ENCODE data around the gene QSOX2.

The QSOX2 gene

GRCh38 chr9:136262671-136263178 lies 17.1 kb upstream of the QSOX2 start:
- no peaks in the 10 kb centered on the region for H3K9me3 ChIP-seq (ENCODE audit: control extremely low read depth in 1 of 5, control insufficient read depth in 4 of 5, insufficient read depth in 2 of 5, low read depth in 1 of 5, low read length in 4 of 5)
- H3K36me3 ChIP-seq (ENCODE audit: control insufficient read depth in 4 of 4, insufficient read depth in 4 of 4, low read length in 3 of 4) = no peaks in the 10 kb centered on the region
- no peak overlapping the region for H3K4me3 ChIP-seq (ENCODE audit: control insufficient read depth in 1 of 7, extremely low read depth in 1 of 7, insufficient read depth in 4 of 7, low read depth in 2 of 7, low read length in 6 of 7)
- peaks cover 0 to 15% (median 11%) of the 10 kb centered on the region in 4 experiments for H3K4me1 ChIP-seq (ENCODE audit: control extremely low read depth in 1 of 4, control insufficient read depth in 4 of 4, insufficient read depth in 4 of 4, low read length in 3 of 4)
- H3K27ac ChIP-seq (ENCODE audit: insufficient read depth in 1 of 2, low read depth in 1 of 2, low read length in 2 of 2, poor library complexity in 1 of 2, severe bottlenecking in 2 of 2) = no peak overlapping the region
- ChIA-PET POLR2A (no interaction called here), CTCF (interaction anchor here (1.0 to 1.3 kb wide), 2 partner anchors 20 to 36 kb away, joined by 3 to 5 read pairs; no protein-coding TSS in a partner anchor)
- 100% methylated on average over 2 of the region's 6 CpGs for WGBS (ENCODE audit: insufficient coverage)
- no peak for DNase-seq
- no peaks in the 10 kb centered on the region for H3K27me3 ChIP-seq (replicated peaks in 2 of 5; ENCODE audit: control insufficient read depth in 4 of 5, insufficient read depth in 5 of 5, low read length in 4 of 5)

- Histone ChIP-seq H3K4me1 (ENCODE audit: control extremely low read depth in 1 of 4, control insufficient read depth in 4 of 4, insufficient read depth in 4 of 4, low read length in 3 of 4) (peaks cover 0 to 10% (median 7%) of the 10 kb centered on the region in 4 experiments), H3K9me3 (ENCODE audit: control extremely low read depth in 1 of 5, control insufficient read depth in 4 of 5, insufficient read depth in 2 of 5, low read depth in 1 of 5, low read length in 4 of 5) (no peaks in the 10 kb centered on the region), H3K27ac (ENCODE audit: insufficient read depth in 1 of 2, low read depth in 1 of 2, low read length in 2 of 2, poor library complexity in 1 of 2, severe bottlenecking in 2 of 2) (no peak overlapping the region), H3K36me3 (ENCODE audit: control insufficient read depth in 4 of 4, insufficient read depth in 4 of 4, low read length in 3 of 4) (no peaks in the 10 kb centered on the region), H3K27me3 (replicated peaks in 2 of 5; ENCODE audit: control insufficient read depth in 4 of 5, insufficient read depth in 5 of 5, low read length in 4 of 5) (no peaks in the 10 kb centered on the region), H3K4me3 (ENCODE audit: control insufficient read depth in 1 of 7, extremely low read depth in 1 of 7, insufficient read depth in 4 of 7, low read depth in 2 of 7, low read length in 6 of 7) (no peak overlapping the region)
- WGBS (ENCODE audit: insufficient coverage) = 94% methylated on average over 22 of the region's 28 CpGs
- no peak for DNase-seq
- ChIA-PET POLR2A (no interaction called here), CTCF (interaction anchor here (1.2 to 1.6 kb wide), 3 partner anchors 11 to 35 kb away, joined by 3 to 7 read pairs (median 5); no protein-coding TSS in a partner anchor)
Observed at GRCh38 chr9:136261686-136262430, 16.2 kb upstream of the QSOX2 start.

- H3K27ac ChIP-seq (ENCODE audit: insufficient read depth in 1 of 2, low read depth in 1 of 2, low read length in 2 of 2, poor library complexity in 1 of 2, severe bottlenecking in 2 of 2) = no peak overlapping the region
- no peak for DNase-seq
- ChIA-PET POLR2A (no interaction called here), CTCF (interaction anchor here (1.2 to 1.6 kb wide), 2 partner anchors 10 to 12 kb away, joined by 3 to 7 read pairs; no protein-coding TSS in a partner anchor)
- WGBS (ENCODE audit: insufficient coverage) = 94% methylated on average over 15 of the region's 20 CpGs
- no peaks in the 10 kb centered on the region for H3K27me3 ChIP-seq (replicated peaks in 2 of 5; ENCODE audit: control insufficient read depth in 4 of 5, insufficient read depth in 5 of 5, low read length in 4 of 5)
- no peak overlapping the region for H3K4me3 ChIP-seq (ENCODE audit: control insufficient read depth in 1 of 7, extremely low read depth in 1 of 7, insufficient read depth in 4 of 7, low read depth in 2 of 7, low read length in 6 of 7)
- no peaks in the 10 kb centered on the region for H3K36me3 ChIP-seq (ENCODE audit: control insufficient read depth in 4 of 4, insufficient read depth in 4 of 4, low read length in 3 of 4)
- peaks cover 0 to 10% (median 7%) of the 10 kb centered on the region in 4 experiments for H3K4me1 ChIP-seq (ENCODE audit: control extremely low read depth in 1 of 4, control insufficient read depth in 4 of 4, insufficient read depth in 4 of 4, low read length in 3 of 4)
- no peaks in the 10 kb centered on the region for H3K9me3 ChIP-seq (ENCODE audit: control extremely low read depth in 1 of 5, control insufficient read depth in 4 of 5, insufficient read depth in 2 of 5, low read depth in 1 of 5, low read length in 4 of 5)
Observed at GRCh38 chr9:136260936-136261472, 15.4 kb upstream of the QSOX2 start.

- no peak for DNase-seq
- H3K27ac ChIP-seq (ENCODE audit: insufficient read depth in 1 of 2, low read depth in 1 of 2, low read length in 2 of 2, poor library complexity in 1 of 2, severe bottlenecking in 2 of 2) = no peak overlapping the region
- 98% methylated on average over 10 of the region's 10 CpGs for WGBS (ENCODE audit: insufficient coverage)
- H3K9me3 ChIP-seq (ENCODE audit: control extremely low read depth in 1 of 5, control insufficient read depth in 4 of 5, insufficient read depth in 2 of 5, low read depth in 1 of 5, low read length in 4 of 5) = no peaks in the 10 kb centered on the region
- H3K4me3 ChIP-seq (ENCODE audit: control insufficient read depth in 1 of 7, extremely low read depth in 1 of 7, insufficient read depth in 4 of 7, low read depth in 2 of 7, low read length in 6 of 7) = no peak overlapping the region
- H3K27me3 ChIP-seq (replicated peaks in 2 of 5; ENCODE audit: control insufficient read depth in 4 of 5, insufficient read depth in 5 of 5, low read length in 4 of 5) = no peaks in the 10 kb centered on the region
- CTCF ChIA-PET = interaction anchor here (1.6 kb wide), 1 partner anchor 11 kb away, joined by 7 read pairs; no protein-coding TSS in a partner anchor
- H3K4me1 ChIP-seq (ENCODE audit: control extremely low read depth in 1 of 4, control insufficient read depth in 4 of 4, insufficient read depth in 4 of 4, low read length in 3 of 4) = peaks cover 0 to 10% (median 7%) of the 10 kb centered on the region in 4 experiments
- POLR2A ChIA-PET = no interaction called here
- no peaks in the 10 kb centered on the region for H3K36me3 ChIP-seq (ENCODE audit: control insufficient read depth in 4 of 4, insufficient read depth in 4 of 4, low read length in 3 of 4)
Observed at GRCh38 chr9:136260521-136260920, 14.9 kb upstream of the QSOX2 start.

GRCh38 chr9:136259836-136260235 lies 14.2 kb upstream of the QSOX2 start:
- POLR2A ChIA-PET = no interaction called here
- Histone ChIP-seq H3K36me3 (ENCODE audit: control insufficient read depth in 4 of 4, insufficient read depth in 4 of 4, low read length in 3 of 4) (no peaks in the 10 kb centered on the region), H3K9me3 (ENCODE audit: control extremely low read depth in 1 of 5, control insufficient read depth in 4 of 5, insufficient read depth in 2 of 5, low read depth in 1 of 5, low read length in 4 of 5) (no peaks in the 10 kb centered on the region), H3K4me1 (ENCODE audit: control extremely low read depth in 1 of 4, control insufficient read depth in 4 of 4, insufficient read depth in 4 of 4, low read length in 3 of 4) (peaks cover 0 to 10% (median 7%) of the 10 kb centered on the region in 4 experiments), H3K4me3 (ENCODE audit: control insufficient read depth in 1 of 7, extremely low read depth in 1 of 7, insufficient read depth in 4 of 7, low read depth in 2 of 7, low read length in 6 of 7) (no peak overlapping the region), H3K27me3 (replicated peaks in 2 of 5; ENCODE audit: control insufficient read depth in 4 of 5, insufficient read depth in 5 of 5, low read length in 4 of 5) (no peaks in the 10 kb centered on the region), H3K27ac (ENCODE audit: insufficient read depth in 1 of 2, low read depth in 1 of 2, low read length in 2 of 2, poor library complexity in 1 of 2, severe bottlenecking in 2 of 2) (no peak overlapping the region)
- WGBS (ENCODE audit: insufficient coverage) = 96% methylated on average over 14 of the region's 17 CpGs
- no peak for DNase-seq
- CTCF ChIA-PET = interaction anchor here (1.3 kb wide), 1 partner anchor 28 kb away, joined by 4 read pairs; no protein-coding TSS in a partner anchor

- DNase-seq = no peak
- Histone ChIP-seq H3K9me3 (ENCODE audit: control extremely low read depth in 1 of 5, control insufficient read depth in 4 of 5, insufficient read depth in 2 of 5, low read depth in 1 of 5, low read length in 4 of 5) (no peaks in the 10 kb centered on the region), H3K27me3 (replicated peaks in 2 of 5; ENCODE audit: control insufficient read depth in 4 of 5, insufficient read depth in 5 of 5, low read length in 4 of 5) (no peaks in the 10 kb centered on the region), H3K4me1 (ENCODE audit: control extremely low read depth in 1 of 4, control insufficient read depth in 4 of 4, insufficient read depth in 4 of 4, low read length in 3 of 4) (peaks cover 0 to 10% (median 7%) of the 10 kb centered on the region in 4 experiments), H3K4me3 (ENCODE audit: control insufficient read depth in 1 of 7, extremely low read depth in 1 of 7, insufficient read depth in 4 of 7, low read depth in 2 of 7, low read length in 6 of 7) (no peak overlapping the region), H3K27ac (ENCODE audit: insufficient read depth in 1 of 2, low read depth in 1 of 2, low read length in 2 of 2, poor library complexity in 1 of 2, severe bottlenecking in 2 of 2) (no peak overlapping the region), H3K36me3 (ENCODE audit: control insufficient read depth in 4 of 4, insufficient read depth in 4 of 4, low read length in 3 of 4) (no peaks in the 10 kb centered on the region)
- ChIA-PET POLR2A (no interaction called here), CTCF (interaction anchor here (1.3 to 2.5 kb wide), 2 partner anchors 8 to 29 kb away, joined by 4 to 6 read pairs; no protein-coding TSS in a partner anchor)
- WGBS (ENCODE audit: insufficient coverage) = 36% methylated on average over 4 of the region's 4 CpGs
Observed at GRCh38 chr9:136259517-136259813, 13.9 kb upstream of the QSOX2 start.
